SK-N-SH (cell line): ENCODE measurements around the gene KMT2E.
A peak's percentile ranks its signal among the peaks of the same experiment; 100 is the strongest.

Source experiments
- EP300 ChIP-seq, 2 experiments: IDR thresholded peaks; 2 replicates each; pipeline versions ENCODE4 v1.4.0 to v1.6.1; 2012; ENCODE audit warnings: borderline replicate concordance in 1 of 2, low read depth in 1 of 2, low read length in 1 of 2
- EZH2phosphoT487 ChIP-seq: fragments of 200-600 bp; sonication (generic); IDR thresholded peaks from 2 replicates; pipeline ENCODE4 v1.6.1; 2017; ENCODE audit warnings: low read depth, mixed run types, mild to moderate bottlenecking, antibody characterized with exemption, moderate library complexity, borderline replicate concordance
- FOXJ3 ChIP-seq: sonication (generic); formaldehyde crosslinking; IDR thresholded peaks from 2 replicates; pipeline ENCODE4 v1.5.1; 2020; ENCODE audit warnings: mild to moderate bottlenecking, missing genetic modification reagents
- GABPA ChIP-seq: IDR thresholded peaks from 2 replicates; pipeline ENCODE4 v1.4.0; 2012; ENCODE audit warnings: low read depth, mild to moderate bottlenecking
- GATA2 ChIP-seq: sonication (generic); formaldehyde crosslinking; IDR thresholded peaks from 2 replicates; pipeline ENCODE4 v1.5.0; 2020; ENCODE audit warnings: mild to moderate bottlenecking, missing genetic modification reagents
- NRF1 ChIP-seq: IDR thresholded peaks from 2 replicates; pipeline ENCODE4 v1.6.1; 2012; ENCODE audit warnings: low read depth, mild to moderate bottlenecking, low read length
- POLR2AphosphoS5 ChIP-seq: IDR thresholded peaks from 2 replicates; pipeline ENCODE4 v1.6.1; 2012; ENCODE audit warnings: low read depth, low read length
- TF ChIP-seq, protein P1 (sequence below): fragments of 200-600 bp; sonication (generic); IDR thresholded peaks from 2 replicates; pipeline ENCODE4 v1.6.1; 2017; ENCODE audit warnings: antibody characterized with exemption, mild to moderate bottlenecking, moderate library complexity
- TF ChIP-seq, protein P2 (sequence below): IDR thresholded peaks from 2 replicates; pipeline ENCODE4 v1.6.1; 2012; ENCODE audit warnings: mild to moderate bottlenecking, low read depth, low read length, moderate library complexity

GRCh38 chr7:105046414-105046813, 32.4 kb downstream of the KMT2E start:
- TF ChIP-seq, protein P1, sequence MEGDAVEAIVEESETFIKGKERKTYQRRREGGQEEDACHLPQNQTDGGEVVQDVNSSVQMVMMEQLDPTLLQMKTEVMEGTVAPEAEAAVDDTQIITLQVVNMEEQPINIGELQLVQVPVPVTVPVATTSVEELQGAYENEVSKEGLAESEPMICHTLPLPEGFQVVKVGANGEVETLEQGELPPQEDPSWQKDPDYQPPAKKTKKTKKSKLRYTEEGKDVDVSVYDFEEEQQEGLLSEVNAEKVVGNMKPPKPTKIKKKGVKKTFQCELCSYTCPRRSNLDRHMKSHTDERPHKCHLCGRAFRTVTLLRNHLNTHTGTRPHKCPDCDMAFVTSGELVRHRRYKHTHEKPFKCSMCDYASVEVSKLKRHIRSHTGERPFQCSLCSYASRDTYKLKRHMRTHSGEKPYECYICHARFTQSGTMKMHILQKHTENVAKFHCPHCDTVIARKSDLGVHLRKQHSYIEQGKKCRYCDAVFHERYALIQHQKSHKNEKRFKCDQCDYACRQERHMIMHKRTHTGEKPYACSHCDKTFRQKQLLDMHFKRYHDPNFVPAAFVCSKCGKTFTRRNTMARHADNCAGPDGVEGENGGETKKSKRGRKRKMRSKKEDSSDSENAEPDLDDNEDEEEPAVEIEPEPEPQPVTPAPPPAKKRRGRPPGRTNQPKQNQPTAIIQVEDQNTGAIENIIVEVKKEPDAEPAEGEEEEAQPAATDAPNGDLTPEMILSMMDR, result no peak
- TF ChIP-seq, protein P2, sequence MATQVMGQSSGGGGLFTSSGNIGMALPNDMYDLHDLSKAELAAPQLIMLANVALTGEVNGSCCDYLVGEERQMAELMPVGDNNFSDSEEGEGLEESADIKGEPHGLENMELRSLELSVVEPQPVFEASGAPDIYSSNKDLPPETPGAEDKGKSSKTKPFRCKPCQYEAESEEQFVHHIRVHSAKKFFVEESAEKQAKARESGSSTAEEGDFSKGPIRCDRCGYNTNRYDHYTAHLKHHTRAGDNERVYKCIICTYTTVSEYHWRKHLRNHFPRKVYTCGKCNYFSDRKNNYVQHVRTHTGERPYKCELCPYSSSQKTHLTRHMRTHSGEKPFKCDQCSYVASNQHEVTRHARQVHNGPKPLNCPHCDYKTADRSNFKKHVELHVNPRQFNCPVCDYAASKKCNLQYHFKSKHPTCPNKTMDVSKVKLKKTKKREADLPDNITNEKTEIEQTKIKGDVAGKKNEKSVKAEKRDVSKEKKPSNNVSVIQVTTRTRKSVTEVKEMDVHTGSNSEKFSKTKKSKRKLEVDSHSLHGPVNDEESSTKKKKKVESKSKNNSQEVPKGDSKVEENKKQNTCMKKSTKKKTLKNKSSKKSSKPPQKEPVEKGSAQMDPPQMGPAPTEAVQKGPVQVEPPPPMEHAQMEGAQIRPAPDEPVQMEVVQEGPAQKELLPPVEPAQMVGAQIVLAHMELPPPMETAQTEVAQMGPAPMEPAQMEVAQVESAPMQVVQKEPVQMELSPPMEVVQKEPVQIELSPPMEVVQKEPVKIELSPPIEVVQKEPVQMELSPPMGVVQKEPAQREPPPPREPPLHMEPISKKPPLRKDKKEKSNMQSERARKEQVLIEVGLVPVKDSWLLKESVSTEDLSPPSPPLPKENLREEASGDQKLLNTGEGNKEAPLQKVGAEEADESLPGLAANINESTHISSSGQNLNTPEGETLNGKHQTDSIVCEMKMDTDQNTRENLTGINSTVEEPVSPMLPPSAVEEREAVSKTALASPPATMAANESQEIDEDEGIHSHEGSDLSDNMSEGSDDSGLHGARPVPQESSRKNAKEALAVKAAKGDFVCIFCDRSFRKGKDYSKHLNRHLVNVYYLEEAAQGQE, result no peak
- TF ChIP-seq GATA2 (CRISPR knock-in tag), result no peak
- TF ChIP-seq FOXJ3 (CRISPR knock-in tag), result no peak
- no peak for TF ChIP-seq NRF1
- peak; percentile 15; the same call in 1 of the 2 replicates for TF ChIP-seq POLR2AphosphoS5
- peak in 1 of 2 experiments; percentile 61; a peak in 1 of 4 replicates for TF ChIP-seq EP300 (IDR thresholded peaks at IDR 0.05; ENCODE audit: borderline replicate concordance in 1 of 2, low read depth in 1 of 2, low read length in 1 of 2)
- no peak for TF ChIP-seq GABPA
- TF ChIP-seq EZH2phosphoT487, result no peak
